Liver (tissue), 9 donors: Measurements from ENCODE around the gene MALRD1. TPM values are rescaled to one million over a fixed set of nuclear protein-coding genes. Genes with fewer than 3 reads are reported as not detected.

Source experiments
- DNase-seq: peaks from one replicate; pipeline ENCODE4 v3.0.0-alpha.2; 2017; ENCODE audit warnings: low spot score
- H3K27ac ChIP-seq, 2 donors: one replicate each; pipeline ENCODE4 v1.7.0; 2013; ENCODE audit warnings: inconsistent platforms in 2 of 2, low read length in 2 of 2, control low read depth in 1 of 2, low read depth in 1 of 2, mild to moderate bottlenecking in 1 of 2
- H3K27me3 ChIP-seq, 4 donors: one replicate each; pipeline versions ENCODE4 v1.6.1 to v1.7.0; 2013; ENCODE audit warnings: low read length in 3 of 4, inconsistent platforms in 1 of 4, mild to moderate bottlenecking in 1 of 4, moderate library complexity in 1 of 4; ENCODE audit not compliant: control insufficient read depth in 4 of 4, insufficient read depth in 4 of 4
- H3K36me3 ChIP-seq, 4 donors: one replicate each; pipeline versions ENCODE4 v1.6.1 to v1.7.0; 2013; ENCODE audit warnings: low read length in 3 of 4, mild to moderate bottlenecking in 3 of 4, low read depth in 1 of 4, moderate library complexity in 1 of 4; ENCODE audit not compliant: control insufficient read depth in 4 of 4, insufficient read depth in 3 of 4
- H3K4me1 ChIP-seq, 4 donors: one replicate each; pipeline versions ENCODE4 v1.6.1 to v1.7.0; 2013; ENCODE audit warnings: low read length in 3 of 4, mild to moderate bottlenecking in 3 of 4, moderate library complexity in 1 of 4; ENCODE audit not compliant: control insufficient read depth in 4 of 4, insufficient read depth in 4 of 4
- H3K4me3 ChIP-seq, 3 donors: one replicate each; pipeline versions ENCODE4 v1.6.1 to v1.7.0; 2013; ENCODE audit warnings: low read length in 3 of 3, control low read depth in 1 of 3, low read depth in 1 of 3, mild to moderate bottlenecking in 1 of 3
- H3K9ac ChIP-seq, 2 donors: one replicate each; pipeline ENCODE4 v1.7.0; 2013; ENCODE audit warnings: low read length in 2 of 2, mild to moderate bottlenecking in 2 of 2, moderate library complexity in 2 of 2, control low read depth in 1 of 2, low read depth in 1 of 2
- H3K9me3 ChIP-seq, 4 donors: one replicate each; pipeline versions ENCODE4 v1.6.1 to v1.7.0; 2013; ENCODE audit warnings: low read length in 3 of 4; ENCODE audit not compliant: control insufficient read depth in 4 of 4
- ATF3 ChIP-seq: IDR thresholded peaks from 2 replicates; pipeline ENCODE4 v1.6.1; 2016; ENCODE audit warnings: antibody characterized with exemption
- CTCF ChIP-seq: fragments of 150-350 bp; IDR thresholded peaks from 2 replicates; pipeline ENCODE4 v1.5.1; 2017; ENCODE audit warnings: improper control_type of control experiment, low read depth, low read length; ENCODE audit not compliant: missing input control
- EGR1 ChIP-seq, 2 donors: IDR thresholded peaks; 2 replicates each; pipeline ENCODE4 v1.6.1; 2016 to 2018; ENCODE audit warnings: antibody characterized with exemption in 2 of 2, low read depth in 2 of 2
- FOXA2 ChIP-seq: IDR thresholded peaks from 2 replicates; pipeline ENCODE4 v1.6.1; 2016; ENCODE audit warnings: antibody characterized with exemption
- GABPA ChIP-seq, 2 donors: IDR thresholded peaks in 1 of 2; conservative IDR thresholded peaks in 1 of 2; 2 replicates each; pipeline ENCODE4 v1.6.1; 2016; ENCODE audit warnings: antibody characterized with exemption in 2 of 2, mild to moderate bottlenecking in 1 of 2, moderate library complexity in 1 of 2
- HNF4A ChIP-seq, 2 donors: conservative IDR thresholded peaks; 2 replicates each; pipeline ENCODE4 v1.6.1; 2016; ENCODE audit warnings: antibody characterized with exemption in 2 of 2, mild to moderate bottlenecking in 2 of 2
- HNF4G ChIP-seq: IDR thresholded peaks from 2 replicates; pipeline ENCODE4 v1.6.1; 2016; ENCODE audit warnings: antibody characterized with exemption
- JUND ChIP-seq, 2 donors: IDR thresholded peaks; 2 replicates each; pipeline ENCODE4 v1.6.1; 2016; ENCODE audit warnings: antibody characterized with exemption in 2 of 2
- MAX ChIP-seq: IDR thresholded peaks from 2 replicates; pipeline ENCODE4 v1.6.1; 2016; ENCODE audit warnings: antibody characterized with exemption
- NR2F2 ChIP-seq: IDR thresholded peaks from 2 replicates; pipeline ENCODE4 v1.6.1; 2016; ENCODE audit warnings: antibody characterized with exemption
- RAD21 ChIP-seq, 2 donors: IDR thresholded peaks; 2 replicates each; pipeline ENCODE4 v1.6.1; 2016; ENCODE audit warnings: antibody characterized with exemption in 2 of 2, mild to moderate bottlenecking in 2 of 2
- REST ChIP-seq: IDR thresholded peaks from 2 replicates; pipeline ENCODE4 v1.6.1; 2016; ENCODE audit warnings: antibody characterized with exemption, mild to moderate bottlenecking
- RXRA ChIP-seq, 2 donors: IDR thresholded peaks; 2 replicates each; pipeline ENCODE4 v1.6.1; 2017 to 2018; ENCODE audit warnings: antibody characterized with exemption in 2 of 2, mild to moderate bottlenecking in 1 of 2
- SP1 ChIP-seq: IDR thresholded peaks from 2 replicates; pipeline ENCODE4 v1.6.1; 2018; ENCODE audit warnings: antibody characterized with exemption, mild to moderate bottlenecking
- TAF1 ChIP-seq: conservative IDR thresholded peaks from 2 replicates; pipeline ENCODE4 v1.6.1; 2016; ENCODE audit warnings: antibody characterized with exemption, mild to moderate bottlenecking
- YY1 ChIP-seq: IDR thresholded peaks from 2 replicates; pipeline ENCODE4 v1.6.1; 2016; ENCODE audit warnings: antibody characterized with exemption, mild to moderate bottlenecking
- ZBTB33 ChIP-seq: IDR thresholded peaks from 2 replicates; pipeline ENCODE4 v1.6.1; 2016; ENCODE audit warnings: antibody characterized with exemption
- WGBS: extraction: QIAGEN DNeasy Blood & Tissue Kit; methylation state at CpG from one replicate; pipeline ENCODE4 v1.1.7; 2013; 5-methylcytosine and 5-hydroxymethylcytosine counted together
- polyA plus RNA-seq, 2 donors: library from polyadenylated mRNA; stranded (reverse) in 1 of 2; unstranded in 1 of 2; fragments of 200-250 nt in 1 of 2; fragments of >200 nt in 1 of 2; fragmentation: Nextera tagmentation in 1 of 2; extraction: Ambion mirVana in 1 of 2; gene quantifications; one replicate each; pipeline versions ENCODE4 v1.2.1 to v1.2.3, GENCODE V29; 2013 to 2015
- total RNA-seq, 2 donors: library from RNA; depleted of rRNA; stranded (reverse); fragments of >200 nt; gene quantifications; one replicate each; pipeline ENCODE4 v1.2.3, GENCODE V29; 2014
- donor health status: healthy.
- donor health status: healthy.
- donor health status: healthy.
- donor health status: healthy.
- donor health status: healthy.

Gene MALRD1
- total and polyA plus RNA-seq, 4 donors, result 0.37 to 0.59 TPM; not detected in 2

- Histone ChIP-seq H3K9ac (no peak overlapping the region), H3K36me3 (no peaks in the 10 kb centered on the region), H3K27ac (no peak overlapping the region), H3K4me1 (no peaks in the 10 kb centered on the region), H3K4me3 (no peak overlapping the region), H3K9me3 (no peaks in the 10 kb centered on the region), H3K27me3 (no peaks in the 10 kb centered on the region)
- TF ChIP-seq FOXA2 (no peak), EGR1 (IDR thresholded peaks at IDR 0.05; ENCODE audit: low read depth in 2 of 2) (no peak), RAD21 (IDR thresholded peaks at IDR 0.05) (no peak), TAF1 (no peak), HNF4A (conservative IDR thresholded peaks at IDR 0.05) (no peak), HNF4G (no peak), JUND (IDR thresholded peaks at IDR 0.05) (no peak), NR2F2 (no peak), MAX (no peak), RXRA (IDR thresholded peaks at IDR 0.05) (no peak)
- DNase-seq, result no peak
- WGBS, result 53% methylated on average over 3 of the region's 3 CpGs
These were observed 492.7 kb downstream of the MALRD1 start for GRCh38 chr10:19541299-19541698.

- H3K27me3 ChIP-seq, result no peaks in the 10 kb centered on the region
- WGBS, result 52% methylated on average over 3 of the region's 3 CpGs
These were observed 497.6 kb downstream of the MALRD1 start for GRCh38 chr10:19546224-19546623.

GRCh38 chr10:19549503-19549902 is 500.9 kb downstream of the MALRD1 start:
- no peaks in the 10 kb centered on the region for H3K27me3 ChIP-seq
- H3K4me3 ChIP-seq, result no peak overlapping the region
- DNase-seq, result no peak
- H3K9ac ChIP-seq, result no peak overlapping the region
- no peak overlapping the region for H3K27ac ChIP-seq
- no peaks in the 10 kb centered on the region for H3K36me3 ChIP-seq
- no peaks in the 10 kb centered on the region for H3K4me1 ChIP-seq
- 83% methylated on average over 2 of the region's 2 CpGs for WGBS
- H3K9me3 ChIP-seq, result no peaks in the 10 kb centered on the region
- no peak for TF ChIP-seq ZBTB33
- no peak for TF ChIP-seq RAD21 (IDR thresholded peaks at IDR 0.05)
- no peak for TF ChIP-seq EGR1 (IDR thresholded peaks at IDR 0.05; ENCODE audit: low read depth in 2 of 2)
- TF ChIP-seq ATF3, result no peak
- TF ChIP-seq YY1, result no peak
- no peak for TF ChIP-seq RXRA (IDR thresholded peaks at IDR 0.05)
- no peak for TF ChIP-seq GABPA (IDR thresholded peaks at IDR 0.05 in 1 of 2, conservative IDR thresholded peaks at IDR 0.05 in 1 of 2)
- TF ChIP-seq TAF1, result no peak
- no peak for TF ChIP-seq REST

More at GRCh38 chr10:19546224-19546623, 497.6 kb downstream of the MALRD1 start:
- no peak for TF ChIP-seq NR2F2
- TF ChIP-seq HNF4A (conservative IDR thresholded peaks at IDR 0.05), result no peak
- no peak for TF ChIP-seq MAX
- TF ChIP-seq CTCF, result no peak
- TF ChIP-seq JUND (IDR thresholded peaks at IDR 0.05), result no peak
- TF ChIP-seq HNF4G, result no peak
- TF ChIP-seq RXRA (IDR thresholded peaks at IDR 0.05), result no peak
- TF ChIP-seq SP1, result no peak
- TF ChIP-seq FOXA2, result no peak
- no peak for TF ChIP-seq RAD21 (IDR thresholded peaks at IDR 0.05)
- no peak for DNase-seq
- Histone ChIP-seq H3K36me3 (no peaks in the 10 kb centered on the region), H3K4me3 (no peak overlapping the region), H3K9me3 (no peaks in the 10 kb centered on the region), H3K27ac (no peak overlapping the region), H3K9ac (no peak overlapping the region), H3K4me1 (no peaks in the 10 kb centered on the region)
